GM12875 (cell line): Measurements from ENCODE around the gene TERB1.

ENCODE experiments used
- H3K4me3 ChIP-seq: one replicate; pipeline ENCODE4 v1.5.1; 2011; ENCODE audit warnings: low read depth, low read length, control low read depth
- TF ChIP-seq, protein P1 (sequence below): IDR thresholded peaks from 2 replicates; pipeline ENCODE4 v1.5.1; 2011; ENCODE audit warnings: low read depth, mild to moderate bottlenecking, control low read depth, inconsistent platforms, low read length, moderate library complexity, borderline replicate concordance; ENCODE audit not compliant: insufficient read depth

The TERB1 gene

DNA sequence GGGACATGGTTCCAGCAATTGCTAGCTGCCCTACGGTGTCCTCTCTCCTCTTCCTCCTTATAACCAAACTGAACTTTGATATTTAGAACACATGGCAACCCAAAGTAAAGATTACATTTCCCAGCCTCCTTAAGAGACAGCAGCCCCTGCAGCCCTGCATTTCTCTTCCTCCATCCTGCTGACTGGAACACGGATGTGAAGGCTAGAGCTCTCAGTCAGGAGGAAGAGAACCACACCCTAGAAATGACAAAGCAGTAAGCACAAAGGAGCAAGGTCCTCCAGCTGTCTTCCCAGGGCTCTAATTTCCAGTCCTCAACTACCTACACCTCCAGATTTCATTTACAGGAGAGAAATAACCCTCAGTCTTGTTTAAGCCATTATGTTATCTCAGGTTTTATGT, 60.9 kb downstream of the TERB1 start:
- no peak overlapping the region for H3K4me3 ChIP-seq
- TF ChIP-seq, protein P1, sequence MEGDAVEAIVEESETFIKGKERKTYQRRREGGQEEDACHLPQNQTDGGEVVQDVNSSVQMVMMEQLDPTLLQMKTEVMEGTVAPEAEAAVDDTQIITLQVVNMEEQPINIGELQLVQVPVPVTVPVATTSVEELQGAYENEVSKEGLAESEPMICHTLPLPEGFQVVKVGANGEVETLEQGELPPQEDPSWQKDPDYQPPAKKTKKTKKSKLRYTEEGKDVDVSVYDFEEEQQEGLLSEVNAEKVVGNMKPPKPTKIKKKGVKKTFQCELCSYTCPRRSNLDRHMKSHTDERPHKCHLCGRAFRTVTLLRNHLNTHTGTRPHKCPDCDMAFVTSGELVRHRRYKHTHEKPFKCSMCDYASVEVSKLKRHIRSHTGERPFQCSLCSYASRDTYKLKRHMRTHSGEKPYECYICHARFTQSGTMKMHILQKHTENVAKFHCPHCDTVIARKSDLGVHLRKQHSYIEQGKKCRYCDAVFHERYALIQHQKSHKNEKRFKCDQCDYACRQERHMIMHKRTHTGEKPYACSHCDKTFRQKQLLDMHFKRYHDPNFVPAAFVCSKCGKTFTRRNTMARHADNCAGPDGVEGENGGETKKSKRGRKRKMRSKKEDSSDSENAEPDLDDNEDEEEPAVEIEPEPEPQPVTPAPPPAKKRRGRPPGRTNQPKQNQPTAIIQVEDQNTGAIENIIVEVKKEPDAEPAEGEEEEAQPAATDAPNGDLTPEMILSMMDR = no peak

DNA sequence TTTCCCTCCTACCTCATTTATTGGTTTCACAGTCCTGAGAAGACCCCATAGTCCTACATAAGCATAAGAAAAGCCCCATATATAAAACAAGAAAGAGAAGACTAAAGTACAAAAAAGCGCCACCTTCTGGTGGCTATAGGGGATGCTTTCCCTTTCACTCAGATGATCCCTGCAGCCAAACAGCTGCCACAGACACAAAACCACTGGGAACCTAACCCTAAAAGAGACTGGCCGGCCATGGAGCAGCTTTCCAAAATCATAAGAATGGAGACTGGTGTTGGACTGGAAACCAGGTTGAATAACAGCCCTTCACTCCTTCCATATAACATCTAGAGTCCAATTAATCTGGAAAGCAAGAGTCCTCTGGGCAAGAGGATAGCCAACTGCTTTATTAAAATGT, 61.4 kb downstream of the TERB1 start:
- no peak overlapping the region for H3K4me3 ChIP-seq
- TF ChIP-seq, protein P1 = peak; percentile 62

DNA sequence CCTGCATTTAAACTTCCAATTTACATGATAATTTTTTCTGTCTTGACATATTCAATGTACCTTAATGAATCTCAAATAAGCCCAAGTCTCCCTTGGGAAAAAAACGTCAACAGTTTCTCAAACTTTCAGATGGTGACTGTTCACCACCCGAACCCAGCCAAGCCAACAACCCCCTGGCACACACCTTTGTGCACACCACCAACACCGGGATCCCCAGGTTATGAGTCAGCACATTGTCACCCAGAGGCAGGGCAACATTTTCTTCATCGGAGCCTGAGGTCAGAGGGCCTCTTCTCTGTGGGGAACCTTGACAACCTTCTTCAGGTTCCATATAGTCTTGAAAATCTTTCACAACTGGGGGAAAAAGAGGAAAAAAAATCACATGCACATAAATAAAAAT, 65.5 kb downstream of the TERB1 start:
- TF ChIP-seq, protein P1 = no peak
- H3K4me3 ChIP-seq = no peak overlapping the region

DNA sequence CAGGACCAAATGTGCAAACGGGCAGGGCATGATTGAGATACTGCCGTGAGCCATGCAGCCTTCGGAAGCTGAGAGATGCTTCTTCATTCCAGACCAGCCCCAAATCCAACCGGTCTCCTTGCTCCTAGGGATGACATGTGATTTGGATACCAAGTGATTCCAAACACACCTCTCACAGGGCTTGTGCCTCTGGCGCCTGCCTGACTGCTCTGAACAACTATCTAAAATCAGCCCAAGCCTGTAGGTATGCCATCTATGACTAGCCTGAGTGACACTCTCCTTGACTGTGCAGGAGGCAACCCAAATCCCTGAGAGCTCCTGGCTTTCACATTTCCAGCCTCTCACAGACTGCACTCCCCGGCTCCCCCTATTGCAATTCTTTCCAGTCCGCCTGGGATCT, 70.3 kb downstream of the TERB1 start:
- H3K4me3 ChIP-seq = no peak overlapping the region
- TF ChIP-seq, protein P1 = no peak

DNA sequence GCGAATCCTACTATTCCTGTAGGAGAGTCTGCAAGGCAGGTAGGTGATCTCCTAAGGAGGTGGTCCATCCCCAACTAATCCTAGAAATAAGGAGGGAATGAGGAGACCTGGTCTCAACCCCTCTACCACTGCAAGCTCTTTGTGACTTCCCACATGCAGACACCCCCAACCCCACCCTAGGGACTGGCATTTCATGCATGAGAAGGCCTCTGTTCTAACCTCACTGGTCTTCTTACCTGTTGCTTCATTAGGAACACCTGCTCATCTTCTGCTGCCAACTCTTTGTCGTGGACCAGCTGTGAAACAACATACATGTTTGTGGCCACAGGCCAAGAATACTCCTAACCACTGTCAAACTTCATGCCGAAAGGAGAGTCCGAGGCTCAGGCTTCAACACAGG, 72.6 kb downstream of the TERB1 start:
- TF ChIP-seq, protein P1 = no peak
- H3K4me3 ChIP-seq = no peak overlapping the region

DNA sequence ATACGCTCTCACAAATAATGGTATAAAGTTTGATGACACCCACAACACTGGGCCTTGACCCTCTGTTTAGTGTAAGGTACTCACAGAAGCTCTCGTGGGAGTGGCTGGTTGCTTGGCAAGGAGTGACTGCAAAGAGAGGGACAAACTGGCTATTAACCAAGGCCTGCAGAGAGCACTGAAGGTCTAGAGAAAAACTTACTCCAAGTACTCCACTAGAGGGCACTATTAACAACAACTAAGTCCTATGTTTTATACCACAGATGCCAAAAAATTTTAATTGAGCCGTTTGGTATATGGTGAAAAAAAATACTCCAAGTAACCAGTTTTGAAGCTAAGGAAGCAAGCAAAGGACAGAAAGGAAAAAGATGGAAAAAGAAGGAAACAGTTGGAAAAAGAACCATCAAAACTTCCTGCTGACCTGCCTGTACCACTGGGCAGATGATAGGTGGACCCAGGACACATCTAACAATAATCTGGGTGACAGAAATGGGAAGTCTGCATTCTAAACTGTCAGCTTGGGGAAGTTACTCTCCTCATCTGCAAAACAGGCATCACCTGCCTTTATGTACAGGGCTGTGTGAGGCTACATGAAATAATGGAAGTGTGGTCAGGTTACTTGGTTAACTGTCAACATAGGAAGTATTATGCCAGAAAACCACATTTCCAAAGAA, 73.1 kb downstream of the TERB1 start:
- TF ChIP-seq, protein P1 = peak; percentile 40; the same call in 1 of the 2 replicates

DNA sequence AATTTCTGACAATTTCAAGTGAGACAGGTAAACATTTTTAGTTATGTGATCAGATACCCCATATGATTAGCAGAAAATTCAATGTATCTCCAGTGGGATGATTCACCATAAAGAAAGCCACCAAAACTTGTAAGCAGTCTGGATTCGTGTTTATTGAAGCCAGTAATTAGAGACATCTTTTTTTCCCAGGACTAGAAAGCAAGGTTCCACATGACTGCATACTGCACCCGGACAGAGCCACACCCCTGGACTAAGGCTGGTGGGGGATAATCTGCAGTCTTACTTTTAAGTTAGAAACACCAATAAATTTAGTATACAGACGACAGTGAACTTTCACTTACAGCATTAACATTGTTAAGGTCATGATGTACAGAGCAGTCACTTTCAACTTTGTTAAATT, 80.6 kb downstream of the TERB1 start:
- H3K4me3 ChIP-seq = no peak overlapping the region
- TF ChIP-seq, protein P1 = no peak

More for the DNA sequence above, 73.1 kb downstream of the TERB1 start:
- no peak overlapping the region for H3K4me3 ChIP-seq
